GM23338 (cell line): ENCODE results near the gene DCAF6. TPM values are rescaled to one million over a fixed set of nuclear protein-coding genes. Genes with fewer than 3 reads are reported as not detected.

Source experiments
- ATAC-seq: fragments of 200-7000 bp; cut with Tn5 transposase; 3 replicates; pipeline ENCODE4 v1.9.1; 2020
- DNase-seq: peaks from one replicate; pipeline ENCODE4 v3.0.0-alpha.2; 2015; ENCODE audit warnings: low spot score
- H2AFZ ChIP-seq: fragments of 200-600 bp; sonication (generic); 2 replicates; pipeline ENCODE4 v1.8.0; 2016; ENCODE audit warnings: antibody characterized with exemption, mild to moderate bottlenecking, moderate library complexity
- H3F3A ChIP-seq: fragments of 200-600 bp; sonication (generic); replicated peaks from 2 replicates; pipeline ENCODE4 v1.8.0; 2017; ENCODE audit warnings: antibody characterized with exemption, mixed run types, low read depth
- H3K27ac ChIP-seq: fragments of 200-600 bp; sonication (generic); 2 replicates; pipeline ENCODE4 v1.6.1; 2016; ENCODE audit warnings: low read depth
- H3K27me3 ChIP-seq: fragments of 200-600 bp; sonication (generic); 2 replicates; pipeline ENCODE4 v1.8.0; 2016; ENCODE audit warnings: mild to moderate bottlenecking, mixed run types, moderate library complexity; ENCODE audit not compliant: insufficient read depth
- H3K36me3 ChIP-seq: fragments of 200-600 bp; sonication (generic); 2 replicates; pipeline ENCODE4 v1.8.0; 2016; ENCODE audit warnings: mild to moderate bottlenecking; ENCODE audit not compliant: insufficient read depth
- H3K4me1 ChIP-seq: fragments of 200-600 bp; sonication (generic); 2 replicates; pipeline ENCODE4 v1.8.0; 2016; ENCODE audit warnings: mild to moderate bottlenecking, moderate library complexity; ENCODE audit not compliant: insufficient read depth
- H3K4me2 ChIP-seq: fragments of 200-600 bp; sonication (generic); 2 replicates; pipeline ENCODE4 v1.7.1; 2017; ENCODE audit warnings: mixed run types
- H3K4me3 ChIP-seq: fragments of 200-600 bp; sonication (generic); 2 replicates; pipeline ENCODE4 v1.6.1; 2016; ENCODE audit warnings: mixed run types
- H3K79me2 ChIP-seq: fragments of 200-600 bp; sonication (generic); replicated peaks from 2 replicates; pipeline ENCODE4 v1.8.0; 2017; ENCODE audit warnings: mild to moderate bottlenecking; ENCODE audit not compliant: insufficient read depth
- H3K9me2 ChIP-seq: fragments of 200-600 bp; sonication (generic); 2 replicates; pipeline ENCODE4 v1.8.0; 2017; ENCODE audit not compliant: insufficient read depth
- H4K20me1 ChIP-seq: fragments of 200-600 bp; sonication (generic); replicated peaks from 2 replicates; pipeline ENCODE4 v1.8.0; 2017; ENCODE audit warnings: mild to moderate bottlenecking; ENCODE audit not compliant: insufficient read depth
- H3K27ac Mint-ChIP-seq: 2 replicates; pipeline ENCODE4 v1.8.0; 2020; ENCODE audit warnings: inconsistent platforms, mild to moderate bottlenecking, moderate library complexity, mixed read lengths
- H3K27me3 Mint-ChIP-seq: 3 replicates; pipeline ENCODE4 v1.8.0; 2022; ENCODE audit warnings: low read depth, mild to moderate bottlenecking, moderate library complexity, mixed read lengths, inconsistent platforms; ENCODE audit not compliant: insufficient read depth, poor library complexity
- H3K36me3 Mint-ChIP-seq: 3 replicates; pipeline ENCODE4 v1.8.0; 2021; ENCODE audit warnings: low read depth, mild to moderate bottlenecking, inconsistent platforms, moderate library complexity, mixed read lengths
- H3K4me1 Mint-ChIP-seq: 3 replicates; pipeline ENCODE4 v1.8.0; 2020; ENCODE audit warnings: mild to moderate bottlenecking, inconsistent platforms, mixed read lengths
- H3K4me3 Mint-ChIP-seq: 3 replicates; pipeline ENCODE4 v1.8.0; 2021; ENCODE audit warnings: moderate library complexity, mild to moderate bottlenecking, inconsistent platforms, mixed read lengths
- H3K9me3 Mint-ChIP-seq: 3 replicates; pipeline ENCODE4 v1.8.0; 2020; ENCODE audit warnings: moderate library complexity, mild to moderate bottlenecking, inconsistent platforms, mixed read lengths
- CREB1 ChIP-seq: fragments of 250-450 bp; sonication (Bioruptor Pico); IDR thresholded peaks from 2 replicates; pipeline ENCODE4 v1.5.0; 2020; ENCODE audit warnings: low read depth, mild to moderate bottlenecking, moderate library complexity
- CTCF ChIP-seq, 2 experiments: fragments of 200-600 bp in 1 of 2; sonication (generic) in 1 of 2; conservative IDR thresholded peaks; 2 replicates each; pipeline versions ENCODE4 v1.5.1 to v1.6.1; 2016 to 2017; ENCODE audit warnings: antibody characterized with exemption in 2 of 2, low read depth in 2 of 2, mild to moderate bottlenecking in 2 of 2, moderate library complexity in 1 of 2
- ETS1 ChIP-seq: IDR thresholded peaks from 2 replicates; pipeline ENCODE4 v1.6.1; 2016; ENCODE audit warnings: antibody characterized with exemption
- EZH2 ChIP-seq: fragments of 200-600 bp; sonication (generic); IDR thresholded peaks from one replicate; pipeline ENCODE4 v1.8.0; 2017; ENCODE audit warnings: antibody characterized with exemption, mild to moderate bottlenecking, low read depth; ENCODE audit not compliant: unreplicated experiment
- EZH2phosphoT487 ChIP-seq: fragments of 200-600 bp; sonication (generic); IDR thresholded peaks from one replicate; pipeline ENCODE4 v1.8.1; 2018; ENCODE audit warnings: antibody characterized with exemption; ENCODE audit not compliant: unreplicated experiment
- JUNB ChIP-seq: IDR thresholded peaks from one replicate; pipeline ENCODE4 v1.6.1; 2016; ENCODE audit warnings: antibody characterized with exemption; ENCODE audit not compliant: unreplicated experiment
- NANOG ChIP-seq: IDR thresholded peaks from 2 replicates; pipeline ENCODE4 v1.6.1; 2016; ENCODE audit warnings: antibody characterized with exemption, borderline replicate concordance
- POLR2AphosphoS5 ChIP-seq: IDR thresholded peaks from 2 replicates; pipeline ENCODE4 v1.6.1; 2016; ENCODE audit warnings: antibody characterized with exemption, low read depth
- REST ChIP-seq: IDR thresholded peaks from one replicate; pipeline ENCODE4 v1.6.1; 2018; ENCODE audit warnings: antibody characterized with exemption; ENCODE audit not compliant: unreplicated experiment
- STAT1 ChIP-seq: IDR thresholded peaks from one replicate; pipeline ENCODE4 v1.6.1; 2016; ENCODE audit warnings: antibody characterized with exemption; ENCODE audit not compliant: unreplicated experiment
- ZNF114 ChIP-seq: fragments of 250-450 bp; sonication (Bioruptor Pico); IDR thresholded peaks from 2 replicates; pipeline ENCODE4 v1.5.0; 2020; ENCODE audit warnings: mild to moderate bottlenecking, moderate library complexity
- ZNF331 ChIP-seq: fragments of 250-450 bp; sonication (Bioruptor Pico); IDR thresholded peaks from 2 replicates; pipeline ENCODE4 v1.5.0; 2020; ENCODE audit warnings: low read depth, mild to moderate bottlenecking, moderate library complexity
- ZNF462 ChIP-seq: fragments of 250-450 bp; sonication (Bioruptor Pico); IDR thresholded peaks from 2 replicates; pipeline ENCODE4 v1.5.0; 2020; ENCODE audit warnings: mild to moderate bottlenecking, moderate library complexity
- polyA plus RNA-seq: library from polyadenylated mRNA; unstranded; fragments of >200 nt; fragmentation: Nextera tagmentation; extraction: Ambion mirVana; gene quantifications from 2 replicates; pipeline ENCODE4 v1.2.1, GENCODE V29; 2016
- total RNA-seq: library from RNA; depleted of rRNA; stranded (reverse); fragments of >200 nt; shearing (Covaris generic); gene quantifications from 2 replicates; pipeline ENCODE4 v1.2.3, GENCODE V29; 2014

Gene DCAF6
- total and polyA plus RNA-seq, 2 experiments from 2014 or later = 18.6 to 27.3 TPM

GRCh38 chr1:168091720-168092550 lies 155.5 kb downstream of the DCAF6 start:
- ATAC-seq (no peak; the same call in 2 of the 3 replicates), DNase-seq (no peak)
- H3K4me2 ChIP-seq = no peak overlapping the region
- no peaks in the 10 kb centered on the region for H3K36me3 ChIP-seq
- peak overlapping the region; percentile 19; the same call in 1 of the 2 replicates for H3K27ac ChIP-seq
- no peaks in the 10 kb centered on the region for H3K9me3 Mint-ChIP-seq
- peaks cover 5% of the 10 kb centered on the region for H3K27me3 Mint-ChIP-seq
- no peak overlapping the region for H2AFZ ChIP-seq
- H3K4me1 ChIP-seq = no peaks in the 10 kb centered on the region
- H3K27ac Mint-ChIP-seq = no peak overlapping the region
- no peaks in the 10 kb centered on the region for H4K20me1 ChIP-seq
- no peaks in the 10 kb centered on the region for H3K27me3 ChIP-seq
- TF ChIP-seq CREB1 (CRISPR knock-in tag) (no peak), REST (no peak), NANOG (no peak), CTCF (conservative IDR thresholded peaks at IDR 0.05; ENCODE audit: low read depth in 2 of 2) (no peak), EZH2 (no peak), ZNF331 (CRISPR knock-in tag) (no peak), JUNB (no peak), ZNF462 (no peak), EZH2phosphoT487 (no peak), POLR2AphosphoS5 (no peak), ETS1 (no peak), ZNF114 (CRISPR knock-in tag) (no peak), STAT1 (no peak)
- H3K36me3 Mint-ChIP-seq = peaks cover 6% of the 10 kb centered on the region; the same call in 2 of the 3 replicates
- H3K4me3 ChIP-seq = no peak overlapping the region
- H3K9me2 ChIP-seq = no peaks in the 10 kb centered on the region
- H3F3A ChIP-seq = no peaks in the 10 kb centered on the region
- H3K79me2 ChIP-seq = no peaks in the 10 kb centered on the region
- peaks cover 12% of the 10 kb centered on the region for H3K4me1 Mint-ChIP-seq
- no peak overlapping the region for H3K4me3 Mint-ChIP-seq
